Activated CD4-positive, alpha-beta memory T cell treated with anti-CD3 and anti-CD28 coated beads, Interleukin-2, amount 10 ng/mL, durations not matched to agents 7 days and 5 days (primary cell): ENCODE data around the gene CCDC47. TPM values are rescaled to one million over a fixed set of nuclear protein-coding genes. Genes with fewer than 3 reads are reported as not detected.

Experiments
- total RNA-seq, 2 experiments: library from RNA; stranded (reverse); gene quantifications; one replicate each; pipeline ENCODE4 v1.2.3, GENCODE V29; 2021

Gene CCDC47
- total RNA-seq, 2 experiments from 2014 or later: 56.7 to 57.9 TPM

Other genes with a start within 250 kb of the CCDC47 start
- 100 to 1,000 TPM; 138 to 139 TPM for gene DCAF7, start 223.1 kb downstream of the CCDC47 start, total RNA-seq
- gene TACO1, start 172.7 kb downstream of the CCDC47 start, total RNA-seq: 10 to 100 TPM; 26.7 to 27.9 TPM
- 10 to 100 TPM; 46.5 to 47.8 TPM for gene MAP3K3, start 151.2 kb downstream of the CCDC47 start, total RNA-seq
- 100 to 1,000 TPM; 394 to 401 TPM for gene LIMD2, start 73.5 kb downstream of the CCDC47 start, total RNA-seq
- gene STRADA, start 31.8 kb downstream of the CCDC47 start, total RNA-seq: 10 to 100 TPM; 53.1 to 59.4 TPM
- 100 to 1,000 TPM; 113 to 118 TPM for gene DDX42, start 573 bp upstream of the CCDC47 start, total RNA-seq
- gene PSMC5, start 53.8 kb upstream of the CCDC47 start, total RNA-seq: 100 to 1,000 TPM; 152 to 162 TPM
- 10 to 100 TPM; 38.9 to 43.8 TPM for gene FTSJ3, start 54.1 kb upstream of the CCDC47 start, total RNA-seq
- gene SMARCD2, start 69.1 kb upstream of the CCDC47 start, total RNA-seq: 100 to 1,000 TPM; 150 to 152 TPM
- gene CSH2, start 100.1 kb upstream of the CCDC47 start, total RNA-seq: not detected
- gene GH2, start 108.3 kb upstream of the CCDC47 start, total RNA-seq: not detected
- not detected for gene CSH1, start 123.0 kb upstream of the CCDC47 start, total RNA-seq
- not detected for gene CSHL1, start 137.7 kb upstream of the CCDC47 start, total RNA-seq
- not detected for gene GH1, start 145.2 kb upstream of the CCDC47 start, total RNA-seq
- gene CD79B, start 158.7 kb upstream of the CCDC47 start, total RNA-seq: 10 to 100 TPM; 48.6 to 50.2 TPM
- under 1 TPM; 0.08 to 0.13 TPM for gene SCN4A, start 199.3 kb upstream of the CCDC47 start, total RNA-seq
- gene PRR29, start 224.8 kb upstream of the CCDC47 start, total RNA-seq: 10 to 100 TPM; 12.0 to 15.1 TPM
- 100 to 1,000 TPM; 118 to 122 TPM for gene ICAM2, start 247.0 kb upstream of the CCDC47 start, total RNA-seq